HEK293 (cell line): ENCODE data around the gene MDM4.

Source experiments
- BCL11A ChIP-seq: fragments of 450-650 bp; formaldehyde crosslinking; IDR thresholded peaks from 2 replicates; pipeline ENCODE4 v1.5.1; 2016; ENCODE audit warnings: low read depth, missing biosample characterization, missing genetic modification characterization
- HOXC10 ChIP-seq: sonication (generic); formaldehyde crosslinking; IDR thresholded peaks from 2 replicates; pipeline ENCODE4 v1.8.1; 2023; ENCODE audit warnings: mild to moderate bottlenecking, missing genetic modification reagents
- KLF8 ChIP-seq: fragments of 450-650 bp; formaldehyde crosslinking; IDR thresholded peaks from 2 replicates; pipeline ENCODE4 v1.5.1; 2016; ENCODE audit warnings: missing biosample characterization, missing genetic modification characterization
- REPIN1 ChIP-seq: fragments of 450-650 bp; formaldehyde crosslinking; IDR thresholded peaks from 2 replicates; pipeline ENCODE4 v1.5.1; 2017; ENCODE audit warnings: missing biosample characterization, missing genetic modification characterization, low read depth
- SCRT1 ChIP-seq: fragments of 450-650 bp; formaldehyde crosslinking; IDR thresholded peaks from 2 replicates; pipeline ENCODE4 v1.5.1; 2016; ENCODE audit warnings: missing biosample characterization, missing genetic modification characterization, borderline replicate concordance
- SP2 ChIP-seq: fragments of 450-650 bp; formaldehyde crosslinking; IDR thresholded peaks from 2 replicates; pipeline ENCODE4 v1.5.1; 2016; ENCODE audit warnings: missing biosample characterization, missing genetic modification characterization
- ZBTB20 ChIP-seq: fragments of 450-650 bp; formaldehyde crosslinking; IDR thresholded peaks from 2 replicates; pipeline ENCODE4 v1.5.1; 2016; ENCODE audit warnings: missing biosample characterization, missing genetic modification characterization
- ZBTB48 ChIP-seq: fragments of 450-650 bp; formaldehyde crosslinking; IDR thresholded peaks from 2 replicates; pipeline ENCODE4 v1.5.1; 2016; ENCODE audit warnings: missing biosample characterization, missing genetic modification characterization
- ZBTB8A ChIP-seq: fragments of 450-650 bp; formaldehyde crosslinking; IDR thresholded peaks from 2 replicates; pipeline ENCODE4 v1.5.1; 2016; ENCODE audit warnings: missing biosample characterization, missing genetic modification characterization
- ZFP3 ChIP-seq: fragments of 450-650 bp; formaldehyde crosslinking; IDR thresholded peaks from 2 replicates; pipeline ENCODE4 v1.5.1; 2016; ENCODE audit warnings: low read depth, missing biosample characterization, missing genetic modification characterization
- ZFP37 ChIP-seq: fragments of 450-650 bp; formaldehyde crosslinking; IDR thresholded peaks from 2 replicates; pipeline ENCODE4 v1.5.1; 2016; ENCODE audit warnings: missing biosample characterization, missing genetic modification characterization
- ZFP41 ChIP-seq: fragments of 450-650 bp; formaldehyde crosslinking; IDR thresholded peaks from 2 replicates; pipeline ENCODE4 v1.5.1; 2016; ENCODE audit warnings: missing biosample characterization, missing genetic modification characterization, borderline replicate concordance
- ZNF112 ChIP-seq: fragments of 450-650 bp; formaldehyde crosslinking; IDR thresholded peaks from 2 replicates; pipeline ENCODE4 v1.5.0; 2017; ENCODE audit warnings: missing biosample characterization, missing genetic modification characterization
- ZNF114 ChIP-seq: fragments of 450-650 bp; formaldehyde crosslinking; IDR thresholded peaks from 2 replicates; pipeline ENCODE4 v1.5.0; 2017; ENCODE audit warnings: missing biosample characterization, missing genetic modification characterization
- ZNF140 ChIP-seq: fragments of 450-650 bp; formaldehyde crosslinking; IDR thresholded peaks from 2 replicates; pipeline ENCODE4 v1.5.1; 2016; ENCODE audit warnings: missing biosample characterization, missing genetic modification characterization
- ZNF175 ChIP-seq: fragments of 450-650 bp; formaldehyde crosslinking; IDR thresholded peaks from 2 replicates; pipeline ENCODE4 v1.5.1; 2016; ENCODE audit warnings: missing biosample characterization, missing genetic modification characterization
- ZNF2 ChIP-seq: fragments of 450-650 bp; formaldehyde crosslinking; IDR thresholded peaks from 2 replicates; pipeline ENCODE4 v1.5.1; 2016; ENCODE audit warnings: missing biosample characterization, missing genetic modification characterization
- ZNF211 ChIP-seq: fragments of 450-650 bp; formaldehyde crosslinking; IDR thresholded peaks from 2 replicates; pipeline ENCODE4 v1.5.1; 2016; ENCODE audit warnings: low read depth, missing biosample characterization, missing genetic modification characterization
- ZNF239 ChIP-seq: fragments of 450-650 bp; formaldehyde crosslinking; IDR thresholded peaks from 2 replicates; pipeline ENCODE4 v1.5.1; 2016; ENCODE audit warnings: missing biosample characterization, missing genetic modification characterization
- ZNF266 ChIP-seq: fragments of 450-650 bp; formaldehyde crosslinking; IDR thresholded peaks from 2 replicates; pipeline ENCODE4 v1.5.1; 2016; ENCODE audit warnings: missing biosample characterization, missing genetic modification characterization, low read depth
- ZNF311 ChIP-seq: fragments of 450-650 bp; formaldehyde crosslinking; IDR thresholded peaks from 2 replicates; pipeline ENCODE4 v1.5.1; 2017; ENCODE audit warnings: missing biosample characterization, missing genetic modification characterization, borderline replicate concordance
- ZNF354C ChIP-seq: fragments of 450-650 bp; formaldehyde crosslinking; IDR thresholded peaks from 2 replicates; pipeline ENCODE4 v1.5.1; 2016; ENCODE audit warnings: missing biosample characterization, missing genetic modification characterization, low read depth, borderline replicate concordance
- ZNF391 ChIP-seq: fragments of 450-650 bp; formaldehyde crosslinking; IDR thresholded peaks from 2 replicates; pipeline ENCODE4 v1.5.1; 2016; ENCODE audit warnings: low read depth, missing biosample characterization, missing genetic modification characterization, borderline replicate concordance
- ZNF416 ChIP-seq: fragments of 450-650 bp; formaldehyde crosslinking; IDR thresholded peaks from 2 replicates; pipeline ENCODE4 v1.5.1; 2016; ENCODE audit warnings: missing biosample characterization, missing genetic modification characterization
- ZNF501 ChIP-seq: fragments of 450-650 bp; formaldehyde crosslinking; IDR thresholded peaks from 2 replicates; pipeline ENCODE4 v1.5.1; 2016; ENCODE audit warnings: missing biosample characterization, missing genetic modification characterization
- ZNF510 ChIP-seq: fragments of 450-650 bp; formaldehyde crosslinking; IDR thresholded peaks from 2 replicates; pipeline ENCODE4 v1.5.1; 2018; ENCODE audit warnings: mild to moderate bottlenecking, missing genetic modification characterization, missing biosample characterization; ENCODE audit not compliant: insufficient replicate concordance
- ZNF548 ChIP-seq: fragments of 450-650 bp; formaldehyde crosslinking; IDR thresholded peaks from 2 replicates; pipeline ENCODE4 v1.5.1; 2016; ENCODE audit warnings: missing biosample characterization, missing genetic modification characterization
- ZNF571 ChIP-seq: fragments of 450-650 bp; formaldehyde crosslinking; IDR thresholded peaks from 2 replicates; pipeline ENCODE4 v1.5.0; 2017; ENCODE audit warnings: missing biosample characterization, missing genetic modification characterization
- ZNF660 ChIP-seq: fragments of 450-650 bp; IDR thresholded peaks from 2 replicates; pipeline ENCODE4 v1.5.1; 2018; ENCODE audit warnings: missing biosample characterization, mild to moderate bottlenecking, missing genetic modification characterization
- ZNF707 ChIP-seq: fragments of 450-650 bp; formaldehyde crosslinking; IDR thresholded peaks from 2 replicates; pipeline ENCODE4 v1.5.1; 2016; ENCODE audit warnings: missing biosample characterization, missing genetic modification characterization
- ZNF747 ChIP-seq: fragments of 450-650 bp; formaldehyde crosslinking; IDR thresholded peaks from 2 replicates; pipeline ENCODE4 v1.5.1; 2016; ENCODE audit warnings: missing biosample characterization, missing genetic modification characterization
- ZNF791 ChIP-seq: fragments of 450-650 bp; formaldehyde crosslinking; IDR thresholded peaks from 2 replicates; pipeline ENCODE4 v1.5.1; 2016; ENCODE audit warnings: missing biosample characterization, missing genetic modification characterization
- ZSCAN23 ChIP-seq: fragments of 450-650 bp; formaldehyde crosslinking; IDR thresholded peaks from 2 replicates; pipeline ENCODE4 v1.5.1; 2016; ENCODE audit warnings: missing biosample characterization, missing genetic modification characterization
- TF ChIP-seq, protein P1 (sequence below): fragments of 450-650 bp; formaldehyde crosslinking; IDR thresholded peaks from 2 replicates; pipeline ENCODE4 v1.5.1; 2016; ENCODE audit warnings: missing biosample characterization, missing genetic modification characterization
- TF ChIP-seq, protein P2 (sequence below): fragments of 450-650 bp; formaldehyde crosslinking; IDR thresholded peaks from 2 replicates; pipeline ENCODE4 v1.5.1; 2017; ENCODE audit warnings: missing biosample characterization, missing genetic modification characterization
- TF ChIP-seq, protein P3 (sequence below): fragments of 450-650 bp; IDR thresholded peaks from 2 replicates; pipeline ENCODE4 v1.5.1; 2018; ENCODE audit warnings: missing biosample characterization, missing genetic modification characterization
- TF ChIP-seq, protein P4 (sequence below): fragments of 450-650 bp; formaldehyde crosslinking; IDR thresholded peaks from 2 replicates; pipeline ENCODE4 v1.5.1; 2017; ENCODE audit warnings: missing biosample characterization, missing genetic modification characterization

MDM4 gene

DNA sequence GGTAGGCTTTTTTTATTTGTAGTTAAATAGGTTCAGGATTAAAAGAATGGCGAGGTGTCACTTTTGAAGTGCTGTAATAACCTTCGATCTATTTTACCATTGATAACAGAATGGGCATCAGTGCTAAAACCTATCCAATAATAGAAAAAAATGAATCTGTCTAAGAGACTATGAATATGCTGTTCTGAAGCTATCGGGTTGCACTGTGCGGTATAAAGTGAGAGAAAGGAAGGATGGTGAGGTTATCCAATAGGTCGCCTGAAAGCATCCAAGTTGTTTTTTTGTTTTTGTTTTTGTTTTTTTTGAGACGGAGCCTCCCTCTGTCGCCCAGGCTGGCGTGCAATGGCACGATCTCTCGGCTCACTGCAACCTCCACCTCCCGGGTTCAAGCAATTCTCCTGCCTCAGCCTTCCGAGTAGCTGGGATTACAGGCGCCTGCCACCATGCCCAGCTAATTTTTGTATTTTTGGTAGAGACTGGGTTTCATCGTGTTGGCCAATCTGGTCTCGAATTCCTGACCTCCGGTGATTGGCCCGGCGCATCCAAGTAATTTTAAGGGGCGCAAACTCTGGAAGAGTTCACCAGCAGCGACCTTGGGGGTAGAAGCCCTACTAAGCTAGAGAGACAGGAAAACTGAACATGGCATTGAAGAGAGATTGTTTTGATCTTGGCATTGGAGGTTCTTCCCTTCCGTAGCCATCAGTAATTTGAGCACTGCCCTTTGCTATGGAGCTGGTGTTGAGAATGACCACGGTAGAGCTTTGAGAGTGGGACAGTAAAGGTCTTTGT lies 8.7 kb upstream of the MDM4 start (continued):
- peak; percentile 70; the same call in 1 of the 2 replicates for TF ChIP-seq ZBTB20 (tag by site-specific recombination)
- TF ChIP-seq HOXC10 (CRISPR knock-in tag) = no peak
- no peak for TF ChIP-seq ZNF747
- no peak for TF ChIP-seq SP2 (tag by site-specific recombination)
- TF ChIP-seq ZNF707 = no peak
- no peak for TF ChIP-seq ZNF510 (tag by site-specific recombination)
- TF ChIP-seq ZSCAN23 (tag by site-specific recombination) = no peak
- TF ChIP-seq ZNF571 (tag by site-specific recombination) = no peak
- TF ChIP-seq, protein P1, sequence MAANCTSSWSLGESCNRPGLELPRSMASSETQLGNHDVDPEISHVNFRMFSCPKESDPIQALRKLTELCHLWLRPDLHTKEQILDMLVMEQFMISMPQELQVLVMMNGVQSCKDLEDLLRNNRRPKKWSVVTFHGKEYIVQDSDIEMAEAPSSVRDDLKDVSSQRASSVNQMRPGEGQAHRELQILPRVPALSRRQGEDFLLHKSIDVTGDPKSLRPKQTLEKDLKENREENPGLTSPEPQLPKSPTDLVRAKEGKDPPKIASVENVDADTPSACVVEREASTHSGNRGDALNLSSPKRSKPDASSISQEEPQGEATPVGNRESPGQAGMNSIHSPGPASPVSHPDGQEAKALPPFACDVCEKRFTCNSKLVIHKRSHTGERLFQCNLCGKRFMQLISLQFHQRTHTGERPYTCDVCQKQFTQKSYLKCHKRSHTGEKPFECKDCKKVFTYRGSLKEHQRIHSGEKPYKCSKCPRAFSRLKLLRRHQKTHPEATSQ (tag by site-specific recombination) = no peak
- TF ChIP-seq ZNF266 (tag by site-specific recombination) = no peak
- no peak for TF ChIP-seq ZNF416 (tag by site-specific recombination)
- no peak for TF ChIP-seq ZNF175
- TF ChIP-seq ZNF354C (tag by site-specific recombination) = no peak
- no peak for TF ChIP-seq ZNF112
- TF ChIP-seq ZNF791 = no peak
- TF ChIP-seq ZBTB48 (tag by site-specific recombination) = peak; percentile 56; the same call in 1 of the 2 replicates
- no peak for TF ChIP-seq ZNF311
- no peak for TF ChIP-seq SCRT1 (tag by site-specific recombination)
- TF ChIP-seq ZFP41 (tag by site-specific recombination) = no peak
- no peak; the same call in 1 of the 2 replicates for TF ChIP-seq ZFP37
- TF ChIP-seq, protein P2, sequence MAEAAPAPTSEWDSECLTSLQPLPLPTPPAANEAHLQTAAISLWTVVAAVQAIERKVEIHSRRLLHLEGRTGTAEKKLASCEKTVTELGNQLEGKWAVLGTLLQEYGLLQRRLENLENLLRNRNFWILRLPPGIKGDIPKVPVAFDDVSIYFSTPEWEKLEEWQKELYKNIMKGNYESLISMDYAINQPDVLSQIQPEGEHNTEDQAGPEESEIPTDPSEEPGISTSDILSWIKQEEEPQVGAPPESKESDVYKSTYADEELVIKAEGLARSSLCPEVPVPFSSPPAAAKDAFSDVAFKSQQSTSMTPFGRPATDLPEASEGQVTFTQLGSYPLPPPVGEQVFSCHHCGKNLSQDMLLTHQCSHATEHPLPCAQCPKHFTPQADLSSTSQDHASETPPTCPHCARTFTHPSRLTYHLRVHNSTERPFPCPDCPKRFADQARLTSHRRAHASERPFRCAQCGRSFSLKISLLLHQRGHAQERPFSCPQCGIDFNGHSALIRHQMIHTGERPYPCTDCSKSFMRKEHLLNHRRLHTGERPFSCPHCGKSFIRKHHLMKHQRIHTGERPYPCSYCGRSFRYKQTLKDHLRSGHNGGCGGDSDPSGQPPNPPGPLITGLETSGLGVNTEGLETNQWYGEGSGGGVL (tag by site-specific recombination) = no peak; the same call in 1 of the 2 replicates
- no peak for TF ChIP-seq ZNF114 (tag by site-specific recombination)
- no peak for TF ChIP-seq ZNF140
- no peak for TF ChIP-seq ZNF239 (tag by site-specific recombination)
- no peak for TF ChIP-seq REPIN1 (tag by site-specific recombination)
- no peak for TF ChIP-seq KLF8
- TF ChIP-seq BCL11A (tag by site-specific recombination) = no peak
- TF ChIP-seq, protein P3, sequence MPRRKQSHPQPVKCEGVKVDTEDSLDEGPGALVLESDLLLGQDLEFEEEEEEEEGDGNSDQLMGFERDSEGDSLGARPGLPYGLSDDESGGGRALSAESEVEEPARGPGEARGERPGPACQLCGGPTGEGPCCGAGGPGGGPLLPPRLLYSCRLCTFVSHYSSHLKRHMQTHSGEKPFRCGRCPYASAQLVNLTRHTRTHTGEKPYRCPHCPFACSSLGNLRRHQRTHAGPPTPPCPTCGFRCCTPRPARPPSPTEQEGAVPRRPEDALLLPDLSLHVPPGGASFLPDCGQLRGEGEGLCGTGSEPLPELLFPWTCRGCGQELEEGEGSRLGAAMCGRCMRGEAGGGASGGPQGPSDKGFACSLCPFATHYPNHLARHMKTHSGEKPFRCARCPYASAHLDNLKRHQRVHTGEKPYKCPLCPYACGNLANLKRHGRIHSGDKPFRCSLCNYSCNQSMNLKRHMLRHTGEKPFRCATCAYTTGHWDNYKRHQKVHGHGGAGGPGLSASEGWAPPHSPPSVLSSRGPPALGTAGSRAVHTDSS (tag by site-specific recombination) = no peak
- no peak for TF ChIP-seq ZNF2 (tag by site-specific recombination)
- no peak for TF ChIP-seq ZNF391 (tag by site-specific recombination)
- TF ChIP-seq ZNF548 (tag by site-specific recombination) = no peak
- TF ChIP-seq ZNF211 (tag by site-specific recombination) = no peak
- TF ChIP-seq, protein P4, sequence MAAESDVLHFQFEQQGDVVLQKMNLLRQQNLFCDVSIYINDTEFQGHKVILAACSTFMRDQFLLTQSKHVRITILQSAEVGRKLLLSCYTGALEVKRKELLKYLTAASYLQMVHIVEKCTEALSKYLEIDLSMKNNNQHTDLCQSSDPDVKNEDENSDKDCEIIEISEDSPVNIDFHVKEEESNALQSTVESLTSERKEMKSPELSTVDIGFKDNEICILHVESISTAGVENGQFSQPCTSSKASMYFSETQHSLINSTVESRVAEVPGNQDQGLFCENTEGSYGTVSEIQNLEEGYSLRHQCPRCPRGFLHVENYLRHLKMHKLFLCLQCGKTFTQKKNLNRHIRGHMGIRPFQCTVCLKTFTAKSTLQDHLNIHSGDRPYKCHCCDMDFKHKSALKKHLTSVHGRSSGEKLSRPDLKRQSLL (tag by site-specific recombination) = no peak
- no peak for TF ChIP-seq ZNF501 (tag by site-specific recombination)
- no peak; the same call in 1 of the 2 replicates for TF ChIP-seq ZBTB8A
- no peak for TF ChIP-seq ZFP3 (tag by site-specific recombination)
- TF ChIP-seq ZNF660 = 0 out of 2 replicates have a peak, but pooled peaks have one; percentile 7
